Effector CD8-positive, alpha-beta T cell (primary cell): ENCODE measurements around the gene DNAJC30.
"Not testable (repeated sequence)": the region's sequence is repeated elsewhere in the genome, so short reads cannot be mapped to it uniquely, and the experiment has no call there.

Experiments used
- DNase-seq: peaks from one replicate; lab custom pipeline; 2025; lab: John Stamatoyannopoulos, UW

Gene DNAJC30

DNA sequence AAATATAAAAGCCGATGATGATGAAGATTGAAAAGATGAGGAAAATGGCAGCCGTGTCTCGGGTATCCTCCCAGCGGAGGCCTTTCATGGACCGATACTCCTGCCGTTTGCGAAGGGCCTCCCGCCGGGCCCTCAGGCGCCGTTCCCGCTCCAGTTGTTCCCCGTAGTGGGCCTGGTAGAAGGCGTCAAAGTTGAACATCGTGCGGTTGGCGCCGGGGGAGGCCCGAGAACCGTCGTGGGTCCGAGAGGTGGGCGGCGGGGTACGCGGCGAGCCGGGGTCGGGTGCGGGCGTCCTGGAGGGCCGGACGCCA is 553 bp downstream of the DNAJC30 start:
- no peak for DNase-seq

- no peak for DNase-seq
Measured at GRCh38 chr7:73681031-73681430, 2.2 kb downstream of the DNAJC30 start.

DNA sequence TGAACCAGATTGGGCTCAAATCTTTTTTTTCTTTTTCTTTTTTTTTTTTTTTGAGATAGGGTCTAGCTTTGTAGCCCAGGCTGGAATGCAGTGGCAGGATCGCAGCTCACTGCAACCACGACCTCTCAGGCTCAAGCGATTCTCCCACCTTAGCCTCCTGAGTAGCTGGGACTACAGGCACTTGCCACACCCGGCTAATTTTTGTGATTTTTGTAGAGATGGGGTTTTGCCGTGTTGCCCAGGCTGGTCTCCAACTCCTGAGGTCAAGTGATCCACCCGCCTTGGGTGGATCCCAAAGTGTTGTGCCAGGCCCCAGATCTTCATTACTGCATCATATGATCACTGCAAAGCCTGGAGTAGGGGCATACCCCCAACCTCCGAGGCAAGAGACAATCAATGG is 2.8 kb downstream of the DNAJC30 start:
- DNase-seq: no peak

DNA sequence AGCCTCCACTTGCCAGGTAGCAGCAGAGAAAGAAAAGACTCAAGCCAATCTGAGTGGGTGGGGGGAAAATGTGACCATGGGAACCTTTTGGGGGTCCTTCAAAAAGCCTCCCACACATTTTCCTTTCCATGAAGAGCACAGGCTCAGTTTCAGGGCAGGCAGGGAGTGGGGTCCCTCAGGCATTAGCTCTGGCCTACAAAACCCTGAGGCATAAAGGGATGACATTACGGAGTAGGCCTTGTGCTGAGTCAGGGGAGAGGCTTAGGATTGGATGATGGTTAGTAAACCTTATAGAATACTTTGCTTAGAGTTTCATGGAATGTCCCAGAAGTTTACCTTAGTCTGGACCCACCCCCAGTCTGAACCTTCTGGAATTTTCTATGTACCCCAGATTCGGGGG is 3.5 kb downstream of the DNAJC30 start:
- DNase-seq: no peak

GRCh38 chr7:73678862-73679261 is 4.4 kb downstream of the DNAJC30 start:
- no peak for DNase-seq

GRCh38 chr7:73676062-73676461 is 7.2 kb downstream of the DNAJC30 start:
- not testable (repeated sequence) for DNase-seq

GRCh38 chr7:73674468-73675124 is 8.7 kb downstream of the DNAJC30 start:
- DNase-seq: no peak

GRCh38 chr7:73671857-73672445 is 11.3 kb downstream of the DNAJC30 start:
- no peak for DNase-seq

DNA sequence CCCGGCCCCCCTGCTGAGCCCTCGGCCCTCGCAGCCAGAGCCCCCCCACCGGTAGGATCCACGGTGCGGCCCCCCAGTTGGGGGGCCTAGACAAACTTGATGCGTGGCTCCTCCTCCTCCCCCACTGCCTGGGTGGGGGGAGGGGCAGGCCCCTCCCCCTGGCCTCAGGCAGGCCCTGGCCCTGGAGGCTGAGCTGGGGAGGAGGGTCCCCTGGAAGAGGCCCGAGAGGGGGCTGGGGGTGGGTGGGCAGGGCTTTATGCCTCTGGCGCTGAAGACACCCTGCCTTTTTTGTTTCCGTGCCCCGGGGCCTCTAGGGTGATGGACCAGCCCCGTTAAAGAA is 12.0 kb downstream of the DNAJC30 start:
- DNase-seq: no peak

DNA sequence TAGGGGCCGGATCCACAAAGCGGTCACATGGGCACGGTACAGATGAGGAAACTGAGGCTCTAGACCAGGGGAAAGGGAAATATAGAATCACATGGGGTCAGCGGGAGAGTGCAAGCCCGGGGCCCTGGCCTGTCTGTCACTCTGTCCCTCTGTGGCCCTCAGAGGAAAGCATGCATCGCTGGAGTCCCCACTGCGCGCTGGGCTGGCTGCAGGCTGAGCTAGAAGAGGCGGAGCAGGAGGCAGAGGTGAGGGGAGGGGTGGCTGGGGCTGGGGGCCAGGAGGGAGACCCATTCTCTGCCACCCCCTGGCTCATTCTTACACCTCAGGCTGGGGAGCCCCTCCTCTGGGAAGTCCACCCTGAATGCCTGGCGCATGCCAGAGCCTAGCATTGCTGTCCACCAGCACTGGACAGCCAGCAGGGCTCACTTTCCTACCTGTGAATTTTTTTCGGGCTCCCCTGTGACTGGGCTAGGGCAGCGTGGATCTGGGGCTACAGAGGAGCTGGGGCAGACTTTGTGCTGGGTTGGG is 13.3 kb downstream of the DNAJC30 start:
- no peak for DNase-seq

DNA sequence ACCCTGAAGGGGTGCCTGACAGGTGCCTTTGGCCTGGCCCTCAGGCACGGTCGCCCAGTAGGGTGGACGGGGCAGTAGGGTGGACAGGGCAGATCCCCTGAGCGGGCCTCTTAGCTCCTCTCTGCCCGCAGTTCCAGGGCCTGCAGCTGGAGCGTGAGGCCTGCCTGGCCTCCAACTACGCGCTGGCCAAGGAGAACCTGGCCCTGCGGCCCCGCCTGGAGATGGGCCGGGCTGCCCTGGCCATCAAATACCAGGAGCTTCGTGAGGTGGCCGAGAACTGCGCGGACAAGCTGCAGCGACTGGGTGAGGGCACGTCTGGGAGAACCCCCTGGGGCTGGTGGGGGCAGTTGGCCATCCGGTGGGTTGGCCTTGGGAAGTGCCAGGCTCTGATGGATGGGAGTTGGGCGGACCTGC is 14.0 kb downstream of the DNAJC30 start:
- no peak for DNase-seq

DNA sequence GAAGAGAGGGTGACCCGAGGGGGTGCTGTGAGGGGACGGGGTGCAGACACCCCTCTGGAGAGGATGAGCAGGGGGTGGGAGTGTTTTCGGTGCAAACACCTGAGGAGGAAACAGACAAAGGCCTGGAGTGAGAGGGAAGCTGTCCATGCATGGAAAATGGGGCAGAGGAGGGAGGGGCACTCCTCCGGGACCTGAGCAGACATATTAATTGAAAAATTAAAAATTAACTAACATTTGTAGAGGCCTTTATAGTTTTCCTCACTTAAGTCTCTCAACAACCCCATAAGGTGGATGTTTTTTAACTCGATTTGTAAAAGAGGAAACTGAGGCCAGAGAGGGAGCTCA is 14.4 kb downstream of the DNAJC30 start:
- no peak for DNase-seq

DNA sequence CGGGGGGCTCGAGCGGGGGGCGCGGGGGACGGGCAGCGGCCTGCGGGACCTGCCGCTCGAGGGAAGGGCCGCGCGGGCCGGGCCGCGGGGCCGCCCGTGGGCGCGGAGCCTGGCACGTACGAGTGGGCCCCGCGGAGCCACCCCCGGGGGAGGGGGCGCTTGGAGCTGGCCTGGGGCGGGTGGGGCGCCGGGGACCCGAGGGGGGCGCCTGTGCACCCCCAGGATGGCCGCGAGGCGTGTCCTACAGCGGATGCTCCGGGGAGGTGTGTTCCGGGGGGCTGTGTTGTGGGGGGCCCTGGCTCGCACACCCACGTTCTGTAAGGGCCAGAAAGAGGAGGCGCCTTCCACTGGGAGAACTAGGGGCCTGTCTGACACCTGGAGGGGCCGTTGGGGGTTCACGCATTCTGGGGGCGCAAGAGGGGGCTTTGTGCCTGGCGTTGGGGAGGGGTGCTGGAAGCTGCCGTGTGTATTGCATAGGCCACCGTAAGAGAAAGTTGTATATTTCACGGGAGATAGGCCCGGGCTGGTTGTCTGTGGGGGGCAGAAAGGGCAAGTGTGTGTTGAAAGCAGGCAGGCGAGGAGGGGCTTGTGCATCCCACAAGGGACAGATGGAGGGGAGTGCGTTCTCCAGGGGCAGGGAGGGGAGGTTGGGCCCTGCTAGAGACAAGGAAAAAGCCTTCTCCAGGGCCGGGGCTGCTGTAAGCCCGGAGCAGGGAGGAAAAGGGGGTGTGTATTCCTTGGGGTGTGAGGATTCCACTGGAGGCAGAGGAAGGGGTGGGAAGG is 15.0 kb downstream of the DNAJC30 start:
- no peak for DNase-seq

DNA sequence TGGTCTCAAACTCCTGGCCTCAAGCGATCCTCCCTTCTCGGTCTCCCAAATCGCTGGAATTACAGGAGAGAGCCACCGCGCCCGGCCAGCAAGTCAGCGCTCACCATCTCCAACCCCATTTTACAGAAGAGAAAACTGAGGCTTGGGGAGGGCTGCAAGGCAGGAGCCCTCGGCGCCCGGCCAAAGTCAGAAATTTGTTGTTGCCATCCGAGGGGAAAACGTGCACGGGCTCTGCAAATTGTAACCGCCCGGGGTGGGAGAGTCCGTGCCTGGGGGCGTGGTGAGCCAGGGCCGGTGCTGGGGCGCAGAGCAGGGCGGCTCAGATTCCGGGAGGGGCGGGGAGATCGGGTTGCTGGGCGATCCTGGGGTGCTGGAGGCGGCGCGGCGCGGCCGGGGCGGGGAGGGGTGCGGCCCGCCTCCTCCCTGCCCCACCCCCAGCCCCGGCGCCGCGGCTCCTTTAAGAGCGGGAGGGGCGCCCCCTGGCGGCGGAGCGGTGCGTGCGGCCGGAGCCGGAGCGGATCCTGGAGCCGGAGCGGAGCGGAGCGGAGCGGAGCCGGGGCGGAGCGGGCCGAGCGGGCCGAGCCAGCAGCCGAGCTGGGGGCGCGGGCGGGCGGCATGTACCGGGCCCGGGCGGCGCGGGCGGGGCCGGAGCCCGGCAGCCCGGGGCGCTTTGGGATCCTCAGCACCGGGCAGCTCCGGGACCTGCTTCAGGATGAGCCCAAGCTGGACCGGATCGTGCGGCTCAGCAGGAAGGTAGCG is 15.7 kb downstream of the DNAJC30 start, which contains the start of gene VPS37D:
Gene VPS37D, plus strand, starts transcription at position 488 of the 759 bp plus-strand sequence. Its CDS starts 128 bp downstream, at position 616.
- DNase-seq: peak; percentile 94

DNA sequence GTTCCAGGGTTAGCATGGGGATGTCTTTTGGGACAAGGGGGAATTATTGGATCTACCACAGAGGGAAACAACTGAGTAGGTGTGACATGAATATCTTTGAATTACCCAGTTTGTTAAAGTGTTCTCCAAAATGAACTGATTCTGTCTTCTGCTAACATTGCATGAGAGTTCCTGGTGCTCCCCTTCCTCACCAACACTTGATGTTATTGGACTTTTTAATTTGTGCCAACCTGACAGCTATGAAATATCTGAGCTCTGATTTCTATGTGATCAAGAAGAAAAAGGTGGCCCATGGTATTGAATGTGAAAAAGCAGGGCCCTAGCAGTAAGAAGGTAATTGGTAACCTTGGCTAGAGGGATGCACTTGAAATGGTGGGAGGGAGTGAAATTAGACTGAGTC is 20.2 kb downstream of the DNAJC30 start:
- no peak for DNase-seq

GRCh38 chr7:73660594-73660993 is 22.7 kb downstream of the DNAJC30 start:
- not testable (repeated sequence) for DNase-seq

GRCh38 chr7:73659983-73660382 is 23.3 kb downstream of the DNAJC30 start:
- DNase-seq: no peak

- not testable (repeated sequence) for DNase-seq
Measured at GRCh38 chr7:73655309-73655708, 27.9 kb downstream of the DNAJC30 start.

DNA sequence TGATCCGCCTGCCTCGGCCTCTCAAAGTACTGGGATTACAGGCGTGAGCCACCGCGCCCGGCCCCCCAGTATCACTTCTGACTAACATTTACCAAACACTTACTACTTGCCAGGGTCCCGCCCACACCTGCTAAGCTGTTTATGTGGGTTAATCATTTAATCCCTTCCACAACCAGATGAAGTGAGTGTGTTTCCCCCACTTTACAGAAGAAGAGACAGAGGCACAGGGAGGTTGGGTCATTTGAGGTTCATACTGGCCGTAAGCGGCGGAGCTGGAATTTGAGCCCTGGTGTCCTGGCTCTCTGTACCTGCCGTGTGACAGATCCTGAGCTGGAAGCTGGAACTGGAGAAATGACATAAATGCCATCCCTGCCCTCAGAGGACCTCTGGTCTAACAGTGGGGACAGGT is 30.7 kb downstream of the DNAJC30 start:
- DNase-seq: no peak

DNA sequence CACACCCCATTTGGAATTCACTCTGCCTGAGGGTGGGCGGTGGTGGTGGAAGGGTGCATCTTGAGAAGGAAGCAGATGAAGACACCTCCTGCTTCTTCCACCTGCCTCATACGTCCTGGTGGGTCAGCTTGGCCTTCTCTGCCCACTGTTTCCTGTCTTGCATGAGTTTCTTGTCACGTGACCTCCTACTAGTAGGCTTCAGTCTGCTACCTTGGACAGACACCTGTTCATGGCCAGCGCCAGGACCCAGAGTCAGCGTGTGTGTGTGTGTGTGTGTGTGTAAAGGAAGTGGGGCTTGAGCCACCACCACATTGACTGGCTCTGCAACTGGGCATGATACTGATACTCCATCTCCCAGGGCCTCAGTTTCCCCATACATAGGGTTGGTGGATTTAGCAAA is 32.7 kb downstream of the DNAJC30 start:
- no peak for DNase-seq

GRCh38 chr7:73649576-73649975 is 33.7 kb downstream of the DNAJC30 start:
- DNase-seq: no peak

DNA sequence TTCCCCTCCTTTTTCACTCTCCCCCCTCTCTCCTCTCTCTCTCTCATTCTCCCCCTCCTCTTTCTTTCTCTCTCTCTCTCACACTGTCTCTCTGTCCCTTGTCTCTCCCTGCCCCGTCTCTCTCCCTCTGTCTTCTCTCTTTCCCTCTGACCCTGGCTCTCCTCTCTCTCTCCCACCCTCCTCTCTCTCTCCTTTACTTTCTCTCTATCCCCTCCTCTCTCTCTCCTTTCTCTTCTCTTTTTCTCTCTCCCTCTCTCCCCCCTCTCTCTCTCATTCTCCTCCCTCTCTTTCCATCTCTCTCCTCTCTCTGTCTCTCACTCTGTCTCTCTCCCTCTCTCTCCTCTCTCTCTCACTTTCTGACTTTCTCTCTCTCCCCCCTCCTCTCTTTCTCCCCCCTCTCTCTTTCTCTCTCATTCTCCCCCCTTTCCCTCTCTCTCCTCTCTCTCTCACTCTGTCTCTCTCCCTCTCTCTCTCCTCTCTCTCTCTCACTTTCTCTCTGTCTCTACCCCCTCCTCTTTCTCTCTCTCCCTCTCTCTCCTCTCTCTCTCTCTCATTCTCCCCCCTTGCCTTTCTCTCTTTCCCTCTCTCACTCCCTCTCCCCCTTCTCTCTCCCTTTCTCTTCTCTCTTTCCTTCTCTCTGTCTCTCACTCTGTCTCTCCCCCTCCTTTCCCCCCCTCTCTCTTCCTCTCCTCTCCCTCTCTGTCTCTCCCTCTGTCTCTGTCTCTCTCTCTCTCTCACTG is 34.5 kb downstream of the DNAJC30 start:
- no peak for DNase-seq
